Body of pancreas (tissue), 4 donors: ENCODE results near the gene AP2A2.

Experiments used
- POLR2A ChIP-seq, 3 donors: fragments of 450-650 bp; IDR thresholded peaks; one replicate each; pipeline ENCODE4 v1.6.1; 2016; ENCODE audit warnings: antibody characterized with exemption in 3 of 3, mild to moderate bottlenecking in 2 of 3
- TF ChIP-seq, protein P1 (sequence below), 7 experiments: fragments of 450-650 bp in 4 of 7; fragments of 200-600 bp in 3 of 7; sonication (generic) in 3 of 7; IDR thresholded peaks; one replicate each; pipeline ENCODE4 v1.5.1; 2016 to 2019; ENCODE audit warnings: antibody characterized with exemption in 7 of 7

DNA sequence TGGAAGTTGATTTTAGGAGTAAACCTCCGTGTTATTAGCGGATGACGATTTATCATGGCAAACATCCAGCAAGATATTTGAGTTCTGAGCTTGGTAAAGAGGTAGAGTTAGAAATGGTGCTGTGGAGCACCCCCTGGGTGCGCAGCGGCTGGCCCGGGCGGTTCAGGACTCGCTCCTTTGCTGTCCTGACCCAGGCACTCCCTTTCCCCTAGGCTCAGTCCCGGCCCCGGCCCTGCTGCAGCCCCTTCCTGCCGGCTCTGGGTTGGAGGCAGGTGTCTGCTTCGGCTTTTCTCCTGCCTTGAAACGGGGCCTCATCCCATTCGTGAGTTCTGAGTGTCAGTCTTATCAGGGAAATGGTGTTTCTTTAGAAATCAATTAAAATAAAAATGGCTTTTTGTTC, 33.4 kb downstream of the AP2A2 start:
- TF ChIP-seq, protein P1, sequence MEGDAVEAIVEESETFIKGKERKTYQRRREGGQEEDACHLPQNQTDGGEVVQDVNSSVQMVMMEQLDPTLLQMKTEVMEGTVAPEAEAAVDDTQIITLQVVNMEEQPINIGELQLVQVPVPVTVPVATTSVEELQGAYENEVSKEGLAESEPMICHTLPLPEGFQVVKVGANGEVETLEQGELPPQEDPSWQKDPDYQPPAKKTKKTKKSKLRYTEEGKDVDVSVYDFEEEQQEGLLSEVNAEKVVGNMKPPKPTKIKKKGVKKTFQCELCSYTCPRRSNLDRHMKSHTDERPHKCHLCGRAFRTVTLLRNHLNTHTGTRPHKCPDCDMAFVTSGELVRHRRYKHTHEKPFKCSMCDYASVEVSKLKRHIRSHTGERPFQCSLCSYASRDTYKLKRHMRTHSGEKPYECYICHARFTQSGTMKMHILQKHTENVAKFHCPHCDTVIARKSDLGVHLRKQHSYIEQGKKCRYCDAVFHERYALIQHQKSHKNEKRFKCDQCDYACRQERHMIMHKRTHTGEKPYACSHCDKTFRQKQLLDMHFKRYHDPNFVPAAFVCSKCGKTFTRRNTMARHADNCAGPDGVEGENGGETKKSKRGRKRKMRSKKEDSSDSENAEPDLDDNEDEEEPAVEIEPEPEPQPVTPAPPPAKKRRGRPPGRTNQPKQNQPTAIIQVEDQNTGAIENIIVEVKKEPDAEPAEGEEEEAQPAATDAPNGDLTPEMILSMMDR (IDR thresholded peaks at IDR 0.05): no peak
- TF ChIP-seq POLR2A (IDR thresholded peaks at IDR 0.05): no peak
